Upper lobe of left lung (tissue), 6 donors: ENCODE data around the gene ETFDH. TPM values are rescaled to one million over a fixed set of nuclear protein-coding genes. Genes with fewer than 3 reads are reported as not detected.
"Not testable (repeated sequence)": the region's sequence is repeated elsewhere in the genome, so short reads cannot be mapped to it uniquely, and the experiment has no call there.

ENCODE experiments used
- ATAC-seq, 2 donors: fragments of 200-7000 bp; cut with Tn5 transposase; one replicate each; pipeline ENCODE4 v1.9.1; 2022; ENCODE audit warnings: mild to moderate bottlenecking in 2 of 2, moderate library complexity in 2 of 2; ENCODE audit not compliant: low FRiP score in 2 of 2
- DNase-seq, 2 donors: peaks; one replicate each; pipeline ENCODE4 v3.0.0-alpha.2; 2019 to 2020
- H3K27ac ChIP-seq, 4 donors: fragments of 200-600 bp; sonication (generic); one replicate each; pipeline ENCODE4 v1.5.1; 2016 to 2019
- H3K27me3 ChIP-seq, 4 donors: fragments of 200-600 bp; sonication (generic); one replicate each; pipeline ENCODE4 v1.5.1; 2017 to 2019
- H3K36me3 ChIP-seq, 4 donors: fragments of 200-600 bp; sonication (generic); one replicate each; pipeline ENCODE4 v1.5.1; 2016 to 2019
- H3K4me1 ChIP-seq, 4 donors: fragments of 200-600 bp; sonication (generic); one replicate each; pipeline ENCODE4 v1.5.1; 2018 to 2019
- H3K4me3 ChIP-seq, 4 donors: fragments of 200-600 bp; sonication (generic); one replicate each; pipeline ENCODE4 v1.5.1; 2017 to 2019; ENCODE audit warnings: mild to moderate bottlenecking in 2 of 4, moderate library complexity in 1 of 4
- H3K9me3 ChIP-seq, 4 donors: fragments of 200-600 bp; sonication (generic); one replicate each; pipeline ENCODE4 v1.5.1; 2018 to 2019
- CTCF ChIP-seq, 6 experiments: fragments of 450-650 bp in 4 of 6; fragments of 200-600 bp in 2 of 6; sonication (generic) in 2 of 6; IDR thresholded peaks; one replicate each; pipeline ENCODE4 v1.5.1; 2016 to 2019; ENCODE audit warnings: antibody characterized with exemption in 6 of 6
- EP300 ChIP-seq, 4 donors: sonication (generic); formaldehyde crosslinking; IDR thresholded peaks; one replicate each; pipeline ENCODE4 v1.5.1; 2017; ENCODE audit warnings: antibody characterized with exemption in 4 of 4, control low read depth in 2 of 4
- POLR2A ChIP-seq, 4 donors: fragments of 450-650 bp; IDR thresholded peaks; one replicate each; pipeline ENCODE4 v1.5.1; 2016 to 2017; ENCODE audit warnings: antibody characterized with exemption in 4 of 4, mild to moderate bottlenecking in 2 of 4
- POLR2AphosphoS5 ChIP-seq, 2 donors: sonication (generic); formaldehyde crosslinking; IDR thresholded peaks; one replicate each; pipeline ENCODE4 v1.5.1; 2017; ENCODE audit warnings: antibody characterized with exemption in 2 of 2
- WGBS, 2 donors: methylation state at CpG; one replicate each; pipeline ENCODE4 v1.1.5; 2017 to 2018; 5-methylcytosine and 5-hydroxymethylcytosine counted together
- total RNA-seq, 6 donors: library from RNA; depleted of rRNA in 4 of 6; stranded (reverse); fragments of >200 nt in 4 of 6; gene quantifications; one replicate each; pipeline versions ENCODE4 v1.1.0 to v1.2.1, GENCODE V29; 2016 to 2021
- donor health status: DM: no; HTN: no; CAD: no; lungs with moderate emphysema.
- donor health status: DM: no; HTN: yes; CAD: no; lungs with severe emphysema.

The ETFDH gene
- total RNA-seq, 6 donors from 2014 or later: 12.2 to 44.2 (median 22.3) TPM

- TF ChIP-seq CTCF (IDR thresholded peaks at IDR 0.05): no peak
- no peak for TF ChIP-seq POLR2AphosphoS5 (IDR thresholded peaks at IDR 0.05)
- no peak for TF ChIP-seq POLR2A (IDR thresholded peaks at IDR 0.05)
- TF ChIP-seq EP300 (IDR thresholded peaks at IDR 0.05): no peak
- ATAC-seq: no peak
- 87 to 93% methylated on average over 4 of the region's 4 CpGs for WGBS, 2 donors
- H3K4me1 ChIP-seq: no peaks in the 10 kb centered on the region
- no peak overlapping the region for H3K4me3 ChIP-seq
- no peak for DNase-seq
- H3K9me3 ChIP-seq: no peaks in the 10 kb centered on the region
- H3K27me3 ChIP-seq: no peaks in the 10 kb centered on the region
- H3K27ac ChIP-seq: no peak overlapping the region
- H3K36me3 ChIP-seq: peaks cover 3 to 61% (median 24%) of the 10 kb centered on the region in 4 donors
Measured at GRCh38 chr4:158704274-158704673, 32.2 kb downstream of the ETFDH start.

- Histone ChIP-seq H3K36me3 (peaks cover 24 to 98% (median 69%) of the 10 kb centered on the region in 4 donors), H3K4me3 (no peak overlapping the region), H3K9me3 (no peaks in the 10 kb centered on the region), H3K4me1 (no peaks in the 10 kb centered on the region), H3K27me3 (no peaks in the 10 kb centered on the region), H3K27ac (no peak overlapping the region)
- no peak for DNase-seq
- 69 to 77% methylated on average over 1 of the region's 1 CpG for WGBS, 2 donors
- no peak for ATAC-seq
- TF ChIP-seq CTCF (IDR thresholded peaks at IDR 0.05) (no peak), EP300 (IDR thresholded peaks at IDR 0.05) (no peak), POLR2AphosphoS5 (IDR thresholded peaks at IDR 0.05) (no peak), POLR2A (IDR thresholded peaks at IDR 0.05) (no peak)
Measured at GRCh38 chr4:158710814-158711213, 38.7 kb downstream of the ETFDH start.

- H3K27me3 ChIP-seq, H3K4me1 ChIP-seq, ATAC-seq, H3K4me3 ChIP-seq, H3K27ac ChIP-seq, H3K9me3 ChIP-seq, DNase-seq: not testable (repeated sequence)
- H3K36me3 ChIP-seq: peaks cover 24 to 98% (median 76%) of the 10 kb centered on the region in 4 donors
- WGBS, 2 donors: 82 to 94% methylated on average over 4 of the region's 4 CpGs
Measured at GRCh38 chr4:158712622-158713021, 40.5 kb downstream of the ETFDH start.

GRCh38 chr4:158714937-158715336, 42.8 kb downstream of the ETFDH start:
- no peaks in the 10 kb centered on the region for H3K9me3 ChIP-seq
- ATAC-seq: no peak

GRCh38 chr4:158715802-158716201, 43.7 kb downstream of the ETFDH start:
- ATAC-seq (no peak), DNase-seq (no peak)
- H3K27me3 ChIP-seq: no peaks in the 10 kb centered on the region
- 68 to 83% methylated on average over 3 of the region's 3 CpGs for WGBS, 2 donors
- no peaks in the 10 kb centered on the region for H3K9me3 ChIP-seq
- peaks cover 10 to 96% (median 60%) of the 10 kb centered on the region in 4 donors for H3K36me3 ChIP-seq
- TF ChIP-seq EP300 (IDR thresholded peaks at IDR 0.05) (no peak), CTCF (IDR thresholded peaks at IDR 0.05) (no peak), POLR2AphosphoS5 (IDR thresholded peaks at IDR 0.05) (no peak)
- no peak overlapping the region for H3K4me3 ChIP-seq
- H3K4me1 ChIP-seq: no peaks in the 10 kb centered on the region
- no peak overlapping the region for H3K27ac ChIP-seq

More at GRCh38 chr4:158714937-158715336, 42.8 kb downstream of the ETFDH start:
- Histone ChIP-seq H3K4me3 (no peak overlapping the region), H3K36me3 (peaks cover 17 to 96% (median 65%) of the 10 kb centered on the region in 4 donors), H3K4me1 (no peaks in the 10 kb centered on the region), H3K27ac (no peak overlapping the region), H3K27me3 (no peaks in the 10 kb centered on the region)
- DNase-seq: no peak
- TF ChIP-seq POLR2AphosphoS5 (IDR thresholded peaks at IDR 0.05): no peak
- no peak for TF ChIP-seq CTCF (IDR thresholded peaks at IDR 0.05)
- WGBS, 2 donors: 67 to 80% methylated on average over 4 of the region's 4 CpGs
